ENCODE measurements around the gene ACTR3.

- TF ChIP-seq CTCF (conservative IDR thresholded peaks at IDR 0.05; ENCODE audit: low read depth, low read length) (no peak), POLR2A (IDR thresholded peaks at IDR 0.05; ENCODE audit: low read depth, low read length) (no peak), MXI1 (IDR thresholded peaks at IDR 0.05; ENCODE audit: borderline replicate concordance, low read depth, low read length) (no peak), SMC3 (IDR thresholded peaks at IDR 0.05; ENCODE audit: low read depth, low read length) (no peak), CEBPB (IDR thresholded peaks at IDR 0.05; ENCODE audit: low read depth, low read length) (no peak), MAZ (IDR thresholded peaks at IDR 0.05; ENCODE audit: borderline replicate concordance, low read depth, low read length) (no peak), FOS (IDR thresholded peaks at IDR 0.05; ENCODE audit: low read depth, low read length) (no peak), RAD21 (IDR thresholded peaks at IDR 0.05; ENCODE audit: low read length) (no peak), RCOR1 (IDR thresholded peaks at IDR 0.05; ENCODE audit: insufficient replicate concordance, low read length) (no peak), CHD1 (IDR thresholded peaks at IDR 0.05; ENCODE audit: low read depth, low read length) (no peak), MAFK (IDR thresholded peaks at IDR 0.05; ENCODE audit: low read depth, low read length) (no peak), ELK1 (IDR thresholded peaks at IDR 0.05; ENCODE audit: borderline replicate concordance, low read depth, low read length) (no peak), RFX5 (IDR thresholded peaks at IDR 0.05; ENCODE audit: low read depth, low read length) (no peak), NFE2L2 (IDR thresholded peaks at IDR 0.05; ENCODE audit: low read depth, low read length) (no peak)
Measured at GRCh38 chr2:113878743-113879142, 11.1 kb upstream of the ACTR3 start.
